Measurements from ENCODE around the gene XPC.

The XPC gene

DNA sequence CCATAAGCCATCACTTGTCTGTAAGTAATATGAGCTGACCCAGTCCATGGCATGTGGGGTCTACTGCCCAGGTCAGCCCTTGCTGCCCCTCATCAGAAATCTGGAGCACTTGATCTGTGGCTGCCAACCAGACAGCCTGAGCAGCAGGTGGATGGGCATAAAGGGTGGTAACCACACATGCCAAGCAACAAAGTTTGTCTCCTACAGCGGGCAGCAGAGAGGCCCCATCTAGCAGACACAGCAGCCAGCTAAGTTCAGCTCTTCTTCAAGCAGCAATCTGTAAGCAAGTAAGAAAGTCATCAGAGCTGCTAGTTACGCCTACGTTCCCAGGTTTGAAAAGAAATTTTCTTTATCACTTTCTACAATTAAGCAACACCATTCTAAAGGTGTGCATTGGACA lies 81.7 kb downstream of the XPC start:
- no peak overlapping the region for H3K4me3 ChIP-seq (ENCODE audit: low read depth, low read length)
- TF ChIP-seq CTCF (IDR thresholded peaks at IDR 0.05; ENCODE audit: control insufficient read depth, extremely low read depth, insufficient read depth), result peak; percentile 21
- no peak for DNase-seq (ENCODE audit: low read depth)

Data from LNCaP clone FGC (cell line).